Measurements from ENCODE around the gene TBC1D1.
A peak's percentile ranks its signal among the peaks of the same experiment; 100 is the strongest.

Gene TBC1D1

GRCh38 chr4:37994569-37994968, 103.7 kb downstream of the TBC1D1 start:
- FAIRE-seq: no peak

GRCh38 chr4:37995299-37995821, 104.5 kb downstream of the TBC1D1 start:
- no peak for FAIRE-seq

GRCh38 chr4:37995981-37996775, 105.3 kb downstream of the TBC1D1 start:
- FAIRE-seq: peak; percentile 61

DNA sequence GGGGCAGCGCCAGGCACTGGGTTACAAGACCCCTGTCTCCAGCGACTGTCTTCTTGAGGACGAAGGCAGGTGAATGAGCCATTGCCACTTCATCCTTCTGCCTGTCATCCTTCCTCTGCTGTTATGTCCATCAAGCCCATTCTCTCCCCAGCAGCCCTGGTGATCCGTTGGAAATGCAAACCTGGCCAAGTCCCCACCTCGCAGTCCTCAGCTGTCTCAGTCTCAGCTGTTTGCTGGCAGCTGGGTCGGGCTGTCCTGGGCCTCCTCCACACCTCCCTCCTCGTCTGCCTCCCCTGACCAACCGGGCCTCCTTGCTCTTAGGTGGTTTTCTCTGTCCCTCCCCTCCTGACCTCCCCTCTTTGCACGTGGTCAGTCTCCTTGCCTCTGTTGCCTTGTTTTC, 107.3 kb downstream of the TBC1D1 start:
- FAIRE-seq: no peak

DNA sequence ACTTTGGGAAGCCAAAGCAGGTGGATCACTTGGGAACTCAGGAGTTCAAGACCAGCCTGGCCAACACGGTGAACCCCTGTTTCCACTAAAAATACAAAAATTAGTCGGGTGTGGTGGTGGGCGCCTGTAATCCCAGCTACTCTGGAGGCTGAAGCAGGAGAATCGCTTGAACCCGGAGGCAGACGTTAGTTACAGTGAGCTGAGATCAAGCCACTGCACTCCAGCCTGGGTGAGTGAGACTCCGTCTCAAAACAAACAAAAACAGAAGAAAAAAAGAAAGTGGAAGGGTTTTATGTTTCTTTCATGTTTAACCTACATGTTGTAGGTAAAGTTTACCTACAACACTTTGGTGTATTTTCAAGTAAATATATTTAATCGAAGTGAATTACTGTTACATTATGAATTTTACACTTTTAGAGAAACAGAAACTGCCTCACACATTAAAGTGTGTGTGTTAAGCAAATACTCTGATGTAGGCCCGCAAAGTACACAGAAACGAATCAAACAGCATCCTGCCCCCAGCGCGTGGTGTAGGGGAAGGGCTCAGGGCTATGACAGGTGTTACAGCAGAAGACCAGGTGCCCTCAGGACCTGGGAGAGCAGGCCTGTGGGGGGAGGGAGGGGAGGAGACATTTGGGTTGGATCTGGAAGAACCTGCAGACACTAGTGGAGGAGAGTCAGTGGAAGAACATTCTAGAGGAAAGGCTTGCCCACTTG, 108.3 kb downstream of the TBC1D1 start:
- no peak for FAIRE-seq

GRCh38 chr4:37999965-38000364, 109.1 kb downstream of the TBC1D1 start:
- FAIRE-seq: no peak

- no peak for FAIRE-seq
These were observed 111.0 kb downstream of the TBC1D1 start for GRCh38 chr4:38001927-38002326.

- FAIRE-seq: no peak
These were observed 111.7 kb downstream of the TBC1D1 start for GRCh38 chr4:38002451-38003071.

- no peak for FAIRE-seq
These were observed 112.2 kb downstream of the TBC1D1 start for GRCh38 chr4:38003102-38003501.

DNA sequence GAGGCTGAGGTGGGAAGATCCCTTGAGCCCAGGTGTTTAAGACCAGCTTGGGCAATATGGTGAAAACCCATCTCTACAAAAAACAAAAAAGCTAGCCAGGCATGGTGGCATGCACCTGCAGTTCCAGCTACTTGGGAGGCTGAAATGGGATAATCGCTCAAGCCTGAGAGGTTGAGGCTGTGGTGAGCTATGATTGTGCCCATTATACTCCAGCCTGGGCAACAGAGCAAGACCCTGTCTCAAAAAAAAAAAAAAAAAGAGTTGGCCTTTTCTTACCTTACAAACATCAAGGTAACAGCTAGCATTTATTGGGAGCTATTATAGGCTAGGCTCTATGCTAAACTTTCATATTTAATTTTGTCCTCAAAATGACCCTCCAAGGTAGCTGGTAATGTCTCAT, 112.7 kb downstream of the TBC1D1 start:
- FAIRE-seq: no peak

- no peak for FAIRE-seq
These were observed 113.2 kb downstream of the TBC1D1 start for GRCh38 chr4:38004062-38004461.

- no peak for FAIRE-seq
These were observed 114.0 kb downstream of the TBC1D1 start for GRCh38 chr4:38004887-38005286.

- no peak for FAIRE-seq
These were observed 114.8 kb downstream of the TBC1D1 start for GRCh38 chr4:38005637-38006036.

DNA sequence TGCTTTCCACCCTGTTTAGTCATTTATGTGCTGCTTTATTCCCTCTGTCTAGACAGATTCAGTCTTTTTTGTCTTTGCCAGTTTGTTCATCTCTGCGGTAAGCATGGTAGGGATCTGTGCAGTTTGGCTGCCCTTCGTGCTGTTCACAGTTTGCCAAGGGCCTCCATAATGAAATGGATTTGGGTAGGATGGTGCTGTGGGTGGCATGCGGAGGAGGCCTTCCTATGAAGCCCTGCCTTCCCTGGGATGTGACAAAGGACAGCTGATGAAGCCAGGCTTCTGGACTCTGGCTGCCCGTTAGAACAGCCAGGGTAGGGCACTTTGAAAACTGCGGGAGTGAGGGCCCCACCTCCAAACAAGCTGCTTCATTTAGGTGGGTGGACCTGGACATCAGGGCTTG, 116.8 kb downstream of the TBC1D1 start:
- FAIRE-seq: no peak

DNA sequence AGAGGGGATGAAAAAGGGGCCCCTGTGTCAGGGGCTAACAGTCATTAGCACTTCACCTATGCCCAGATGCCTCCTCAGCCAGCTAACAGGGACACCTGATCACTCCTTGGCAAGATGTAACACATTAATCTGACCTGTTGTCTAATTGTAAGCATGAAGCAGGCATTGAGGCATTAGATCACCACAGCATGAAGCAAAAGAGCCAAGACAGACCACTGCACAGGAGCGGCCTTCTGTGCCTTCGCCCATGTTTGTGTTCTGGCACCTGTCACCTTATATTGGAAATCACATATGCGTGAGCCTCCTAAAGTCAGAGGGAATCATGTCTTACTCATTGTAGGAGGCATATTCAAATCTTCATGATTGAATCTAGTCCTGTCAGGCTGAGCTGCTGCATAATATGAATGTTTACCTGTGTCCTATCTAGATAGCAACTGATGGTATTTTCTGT, 117.7 kb downstream of the TBC1D1 start:
- no peak for FAIRE-seq

DNA sequence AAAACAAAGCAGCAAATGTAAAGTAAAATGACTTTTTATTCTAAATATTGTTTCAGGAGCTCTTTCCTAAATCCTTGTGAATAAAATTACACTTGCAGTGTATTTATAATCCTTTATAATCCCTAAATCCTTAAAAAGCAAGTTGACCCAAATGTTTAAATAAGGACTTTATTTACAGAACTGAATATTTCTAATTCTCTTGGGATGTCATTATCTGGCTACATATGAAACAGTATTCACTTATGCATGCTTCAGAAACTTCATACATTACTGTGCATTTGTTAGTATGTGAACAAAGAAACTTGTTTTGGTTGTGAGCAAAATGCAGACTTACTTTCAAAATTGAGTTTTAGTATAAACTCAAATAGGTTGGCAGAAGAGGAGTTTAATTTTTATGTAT, 118.5 kb downstream of the TBC1D1 start:
- FAIRE-seq: no peak

- FAIRE-seq: no peak
These were observed 119.1 kb downstream of the TBC1D1 start for GRCh38 chr4:38009949-38010348.

DNA sequence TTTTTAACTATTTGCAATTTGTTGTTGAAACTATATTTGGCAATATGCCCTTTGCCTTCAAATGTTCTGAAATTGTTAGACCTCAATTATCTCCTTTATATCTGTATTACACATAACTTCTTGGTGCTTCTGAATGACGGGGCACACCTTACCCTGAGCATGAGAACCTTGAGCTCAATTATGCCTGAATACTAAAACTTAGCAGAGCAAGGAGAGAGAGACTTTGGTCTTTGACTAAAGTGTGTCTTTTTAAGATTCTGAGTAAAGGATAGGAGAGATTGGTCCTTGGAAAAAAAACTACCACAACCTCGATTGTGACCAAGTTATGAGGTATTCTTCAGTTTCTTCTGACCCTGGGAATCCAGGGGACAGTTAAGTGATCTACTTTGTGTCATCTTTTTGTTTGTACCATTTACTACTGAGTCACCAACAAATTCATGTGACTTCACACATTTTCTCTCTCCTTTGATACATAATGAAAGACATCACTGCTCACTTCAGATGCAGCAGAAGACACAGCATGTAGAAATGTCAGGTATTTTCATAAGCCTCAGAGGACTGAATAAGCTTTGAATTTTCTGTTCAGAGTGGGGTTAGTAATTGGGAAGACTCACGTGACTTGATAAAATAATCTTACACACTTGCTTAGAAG, 120.8 kb downstream of the TBC1D1 start:
- FAIRE-seq: no peak

- FAIRE-seq: no peak
These were observed 122.8 kb downstream of the TBC1D1 start for GRCh38 chr4:38013461-38014366.

DNA sequence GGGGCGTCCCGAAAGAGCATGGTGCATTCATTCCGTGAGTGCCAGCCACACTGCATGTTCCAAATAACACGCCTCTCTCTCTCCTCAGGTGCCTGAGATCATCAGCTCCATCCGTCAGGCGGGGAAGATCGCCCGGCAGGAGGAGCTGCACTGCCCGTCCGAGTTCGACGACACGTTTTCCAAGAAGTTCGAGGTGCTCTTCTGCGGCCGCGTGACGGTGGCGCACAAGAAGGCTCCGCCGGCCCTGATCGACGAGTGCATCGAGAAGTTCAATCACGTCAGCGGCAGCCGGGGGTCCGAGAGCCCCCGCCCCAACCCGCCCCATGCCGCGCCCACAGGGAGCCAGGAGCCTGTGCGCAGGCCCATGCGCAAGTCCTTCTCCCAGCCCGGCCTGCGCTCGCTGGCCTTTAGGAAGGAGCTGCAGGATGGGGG, 123.6 kb downstream of the TBC1D1 start:
- no peak for FAIRE-seq

- no peak for FAIRE-seq
These were observed 125.1 kb downstream of the TBC1D1 start for GRCh38 chr4:38015886-38016515.
